GM21526 (cell line): ENCODE results near the gene PDE10A.
"Not testable (repeated sequence)": the region's sequence is repeated elsewhere in the genome, so short reads cannot be mapped to it uniquely, and the experiment has no call there.

Experiments
- ATAC-seq: cut with Tn5 transposase; IDR thresholded peaks from one replicate; pipeline ENCODE4 v1.9.1; 2021; ENCODE audit warnings: moderate library complexity; ENCODE audit not compliant: unreplicated experiment, low FRiP score

Gene PDE10A

GRCh38 chr6:165594584-165595333, 68.3 kb downstream of the PDE10A start:
- ATAC-seq: no peak

GRCh38 chr6:165592947-165593346, 70.1 kb downstream of the PDE10A start:
- ATAC-seq: not testable (repeated sequence)

DNA sequence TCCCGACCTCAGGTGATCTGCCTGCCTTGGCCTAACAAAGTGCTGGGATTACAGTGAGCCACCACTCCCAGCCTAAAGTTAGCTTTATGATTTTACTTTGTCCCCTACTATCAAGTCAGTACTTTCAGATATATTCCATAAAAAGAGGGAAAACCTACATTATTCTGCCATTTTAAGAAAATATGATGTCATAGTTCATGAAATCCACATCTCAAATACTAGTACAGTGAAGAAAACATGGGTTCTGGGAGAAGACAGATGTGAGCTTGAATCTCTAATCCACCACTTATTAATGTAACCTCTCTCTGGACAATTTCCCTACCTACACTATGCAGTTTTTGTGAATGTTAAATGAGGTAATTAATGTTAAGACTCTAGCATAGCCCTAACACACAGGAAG, 74.5 kb downstream of the PDE10A start:
- ATAC-seq: no peak

- ATAC-seq: no peak
These were observed 75.8 kb downstream of the PDE10A start for GRCh38 chr6:165587206-165587605.

GRCh38 chr6:165586706-165587105, 76.3 kb downstream of the PDE10A start:
- no peak for ATAC-seq

DNA sequence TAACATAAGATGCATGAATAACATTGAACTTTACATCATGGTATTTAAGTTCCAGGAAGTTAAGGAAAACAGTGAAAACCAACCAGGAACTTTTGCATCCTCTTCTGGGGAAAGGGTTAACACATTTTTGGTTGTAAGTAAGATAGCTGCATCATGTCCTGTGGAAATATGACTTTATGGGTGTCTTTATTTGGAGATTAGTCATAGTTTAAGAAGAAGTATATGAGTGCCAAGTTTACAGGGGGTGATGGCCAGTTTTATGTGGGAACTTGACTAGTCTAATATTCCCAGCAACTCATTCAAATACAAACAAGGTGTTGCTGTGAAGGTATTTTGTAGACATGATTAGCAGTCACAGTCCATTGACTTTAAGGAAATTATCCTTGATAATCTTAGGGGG, 78.0 kb downstream of the PDE10A start:
- no peak for ATAC-seq

DNA sequence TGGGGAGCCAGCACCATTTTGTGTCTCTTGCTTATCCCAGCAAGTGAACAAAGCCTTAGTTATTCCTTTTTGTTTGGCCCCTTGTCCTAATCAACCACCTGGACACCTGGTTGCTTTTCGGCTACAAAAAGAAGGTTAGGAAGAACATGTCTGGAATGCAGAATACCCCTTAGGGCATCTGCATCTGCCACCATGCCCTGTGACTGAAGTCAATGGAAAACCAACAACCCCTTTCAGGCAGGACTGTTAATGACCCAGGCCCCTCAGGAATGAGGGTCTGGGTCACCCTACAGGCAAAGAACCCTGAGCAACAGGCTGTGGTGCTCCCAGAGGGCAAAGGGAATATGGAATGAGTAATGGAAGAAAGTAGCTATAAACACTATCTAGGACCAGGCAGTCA, 78.5 kb downstream of the PDE10A start:
- no peak for ATAC-seq

- no peak for ATAC-seq
These were observed 81.4 kb downstream of the PDE10A start for GRCh38 chr6:165581678-165582077.

GRCh38 chr6:165580136-165580535, 82.9 kb downstream of the PDE10A start:
- no peak for ATAC-seq

GRCh38 chr6:165579151-165579550, 83.9 kb downstream of the PDE10A start:
- ATAC-seq: no peak

DNA sequence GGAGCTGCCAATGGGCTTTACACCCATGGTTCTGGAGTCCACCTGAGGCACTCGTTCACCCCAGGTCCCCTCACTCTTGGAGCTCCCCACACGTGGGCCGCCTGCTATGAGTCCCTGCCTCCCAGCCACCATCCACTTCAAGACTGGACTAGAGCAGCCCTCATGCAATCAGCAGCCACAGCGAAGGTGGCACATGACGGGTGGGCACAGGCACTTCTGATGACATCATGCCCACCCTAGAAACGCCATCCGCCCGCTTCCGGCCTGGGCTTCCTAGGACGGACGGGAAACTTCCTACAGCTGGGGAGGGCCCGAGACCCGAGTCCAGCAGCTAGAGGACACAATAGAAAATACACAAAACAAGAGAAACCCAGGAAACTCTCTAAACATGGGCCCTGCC, 85.5 kb downstream of the PDE10A start:
- no peak for ATAC-seq

- ATAC-seq: no peak
These were observed 87.9 kb downstream of the PDE10A start for GRCh38 chr6:165575158-165575549.

- ATAC-seq: no peak
These were observed 88.6 kb downstream of the PDE10A start for GRCh38 chr6:165574220-165575157.

GRCh38 chr6:165573671-165574070, 89.4 kb downstream of the PDE10A start:
- no peak for ATAC-seq

DNA sequence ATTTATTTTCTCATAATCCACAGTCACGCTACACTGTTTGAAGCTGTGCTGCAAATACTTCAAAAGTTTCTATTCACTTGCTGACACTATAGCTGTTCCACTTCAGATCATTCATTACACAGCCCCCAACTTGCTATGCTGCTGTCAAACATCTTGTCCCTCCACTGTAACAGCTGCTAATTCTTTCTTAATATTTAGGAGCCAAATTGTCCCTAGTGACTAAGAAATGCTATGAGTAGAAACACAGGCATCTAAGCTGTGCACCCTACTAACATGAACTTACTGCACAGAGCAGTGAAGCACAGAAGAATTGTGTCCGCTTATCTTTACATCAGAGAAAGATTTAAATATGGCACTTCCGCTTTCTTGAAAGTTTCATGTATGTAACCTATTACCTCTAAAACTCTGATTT, 91.3 kb downstream of the PDE10A start:
- peak; percentile 84 for ATAC-seq

GRCh38 chr6:165571068-165571682, 91.9 kb downstream of the PDE10A start:
- ATAC-seq: peak; percentile 12

DNA sequence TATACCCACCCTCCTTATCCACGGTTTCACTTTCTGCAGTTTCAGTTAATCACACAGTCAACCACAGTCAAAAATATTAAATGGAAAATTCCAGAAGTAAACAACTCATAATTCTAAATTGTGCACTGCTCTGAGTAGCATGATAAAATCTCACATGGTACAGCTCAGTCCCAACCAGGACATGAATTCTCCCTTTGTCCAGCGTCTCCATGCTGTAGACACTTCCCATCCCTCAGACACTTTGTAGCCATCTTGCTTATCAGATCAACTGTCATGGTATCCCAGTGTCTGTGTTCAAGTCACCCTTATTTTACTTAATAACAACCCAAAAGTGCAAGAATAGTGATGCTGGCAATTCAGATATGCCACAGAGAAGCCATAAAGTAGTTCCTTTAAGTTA, 94.7 kb downstream of the PDE10A start:
- no peak for ATAC-seq

DNA sequence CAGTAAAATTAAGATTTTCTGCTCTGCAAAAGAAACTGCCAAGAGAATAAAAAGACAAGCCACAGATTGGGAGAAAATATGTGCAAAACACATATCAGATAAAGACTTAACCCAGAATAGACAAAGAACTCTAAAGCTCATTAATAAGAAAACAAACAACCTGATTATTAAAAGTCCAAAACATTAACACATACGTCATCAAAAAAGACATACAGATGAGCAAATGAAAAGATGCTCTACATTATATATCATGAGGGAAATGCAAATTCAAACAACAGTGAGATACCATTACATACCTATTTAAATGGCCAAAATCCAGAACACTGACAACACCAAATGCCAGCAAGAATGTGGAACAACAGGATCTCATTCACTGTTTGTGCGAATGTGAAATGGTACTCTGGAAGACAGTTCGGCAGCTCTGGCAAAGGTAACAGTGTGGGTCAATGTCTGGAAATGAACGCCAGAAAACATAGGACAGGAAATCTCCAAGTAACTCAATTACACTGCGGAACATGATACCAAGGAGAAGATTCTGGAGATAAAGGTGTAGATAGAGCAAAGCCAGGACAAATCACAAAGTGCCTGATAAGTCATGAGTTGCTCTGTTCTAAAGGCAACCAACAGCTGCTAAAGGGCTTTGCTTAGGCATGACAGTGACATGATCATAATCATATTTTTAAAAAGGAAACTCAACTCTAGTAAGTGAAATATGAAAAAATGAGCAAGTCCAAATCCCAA, 96.8 kb downstream of the PDE10A start:
- no peak for ATAC-seq

- no peak for ATAC-seq
These were observed 100.5 kb downstream of the PDE10A start for GRCh38 chr6:165562421-165563090.

- ATAC-seq: no peak
These were observed 103.4 kb downstream of the PDE10A start for GRCh38 chr6:165559632-165560031.
